Gastroesophageal sphincter (tissue), 3 donors: Measurements from ENCODE around the gene SRSF5.

Source experiments
- POLR2A ChIP-seq, 2 donors: fragments of 450-650 bp; IDR thresholded peaks; one replicate each; pipeline ENCODE4 v1.6.1; 2017; ENCODE audit warnings: antibody characterized with exemption in 2 of 2, mild to moderate bottlenecking in 2 of 2, moderate library complexity in 1 of 2
- POLR2AphosphoS5 ChIP-seq: sonication (generic); formaldehyde crosslinking; IDR thresholded peaks from one replicate; pipeline ENCODE4 v1.6.1; 2017; ENCODE audit warnings: antibody characterized with exemption
- TF ChIP-seq, protein P1 (sequence below), 4 experiments: fragments of 200-600 bp in 2 of 4; fragments of 450-650 bp in 2 of 4; sonication (generic) in 1 of 4; IDR thresholded peaks; one replicate each; pipeline ENCODE4 v1.5.1; 2017 to 2019; ENCODE audit warnings: antibody characterized with exemption in 4 of 4, mild to moderate bottlenecking in 2 of 4, moderate library complexity in 2 of 4

DNA sequence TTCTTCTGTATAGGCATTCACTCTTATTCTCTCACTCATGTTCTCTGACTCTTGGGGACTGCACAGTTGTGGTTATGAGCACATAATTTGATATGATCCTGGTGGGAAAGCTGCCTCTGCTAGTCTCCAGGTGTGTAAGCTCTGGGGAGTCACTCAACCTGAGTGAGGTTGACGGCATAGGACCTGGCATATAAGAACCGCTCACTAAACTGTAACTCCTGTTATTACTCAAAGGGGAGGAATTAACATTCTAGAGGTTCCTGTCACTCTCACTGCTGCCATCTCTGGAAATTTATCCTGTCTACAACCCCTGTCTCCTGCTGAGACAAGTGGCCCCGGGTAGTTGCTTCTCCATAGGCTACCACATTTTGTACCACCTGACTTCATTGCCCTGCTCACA is 14.0 kb downstream of the SRSF5 start:
- TF ChIP-seq, protein P1, sequence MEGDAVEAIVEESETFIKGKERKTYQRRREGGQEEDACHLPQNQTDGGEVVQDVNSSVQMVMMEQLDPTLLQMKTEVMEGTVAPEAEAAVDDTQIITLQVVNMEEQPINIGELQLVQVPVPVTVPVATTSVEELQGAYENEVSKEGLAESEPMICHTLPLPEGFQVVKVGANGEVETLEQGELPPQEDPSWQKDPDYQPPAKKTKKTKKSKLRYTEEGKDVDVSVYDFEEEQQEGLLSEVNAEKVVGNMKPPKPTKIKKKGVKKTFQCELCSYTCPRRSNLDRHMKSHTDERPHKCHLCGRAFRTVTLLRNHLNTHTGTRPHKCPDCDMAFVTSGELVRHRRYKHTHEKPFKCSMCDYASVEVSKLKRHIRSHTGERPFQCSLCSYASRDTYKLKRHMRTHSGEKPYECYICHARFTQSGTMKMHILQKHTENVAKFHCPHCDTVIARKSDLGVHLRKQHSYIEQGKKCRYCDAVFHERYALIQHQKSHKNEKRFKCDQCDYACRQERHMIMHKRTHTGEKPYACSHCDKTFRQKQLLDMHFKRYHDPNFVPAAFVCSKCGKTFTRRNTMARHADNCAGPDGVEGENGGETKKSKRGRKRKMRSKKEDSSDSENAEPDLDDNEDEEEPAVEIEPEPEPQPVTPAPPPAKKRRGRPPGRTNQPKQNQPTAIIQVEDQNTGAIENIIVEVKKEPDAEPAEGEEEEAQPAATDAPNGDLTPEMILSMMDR (IDR thresholded peaks at IDR 0.05), result no peak
- TF ChIP-seq POLR2AphosphoS5 (no peak), POLR2A (IDR thresholded peaks at IDR 0.05) (no peak)
